GM18499 (cell line): Measurements from ENCODE around the gene SLC49A3.
"Not testable (repeated sequence)": the region's sequence is repeated elsewhere in the genome, so short reads cannot be mapped to it uniquely, and the experiment has no call there.

Experiments
- ATAC-seq: cut with Tn5 transposase; IDR thresholded peaks from one replicate; pipeline ENCODE4 v1.9.1; 2021; ENCODE audit warnings: moderate number of reproducible peaks; ENCODE audit not compliant: insufficient read depth, unreplicated experiment

The SLC49A3 gene

DNA sequence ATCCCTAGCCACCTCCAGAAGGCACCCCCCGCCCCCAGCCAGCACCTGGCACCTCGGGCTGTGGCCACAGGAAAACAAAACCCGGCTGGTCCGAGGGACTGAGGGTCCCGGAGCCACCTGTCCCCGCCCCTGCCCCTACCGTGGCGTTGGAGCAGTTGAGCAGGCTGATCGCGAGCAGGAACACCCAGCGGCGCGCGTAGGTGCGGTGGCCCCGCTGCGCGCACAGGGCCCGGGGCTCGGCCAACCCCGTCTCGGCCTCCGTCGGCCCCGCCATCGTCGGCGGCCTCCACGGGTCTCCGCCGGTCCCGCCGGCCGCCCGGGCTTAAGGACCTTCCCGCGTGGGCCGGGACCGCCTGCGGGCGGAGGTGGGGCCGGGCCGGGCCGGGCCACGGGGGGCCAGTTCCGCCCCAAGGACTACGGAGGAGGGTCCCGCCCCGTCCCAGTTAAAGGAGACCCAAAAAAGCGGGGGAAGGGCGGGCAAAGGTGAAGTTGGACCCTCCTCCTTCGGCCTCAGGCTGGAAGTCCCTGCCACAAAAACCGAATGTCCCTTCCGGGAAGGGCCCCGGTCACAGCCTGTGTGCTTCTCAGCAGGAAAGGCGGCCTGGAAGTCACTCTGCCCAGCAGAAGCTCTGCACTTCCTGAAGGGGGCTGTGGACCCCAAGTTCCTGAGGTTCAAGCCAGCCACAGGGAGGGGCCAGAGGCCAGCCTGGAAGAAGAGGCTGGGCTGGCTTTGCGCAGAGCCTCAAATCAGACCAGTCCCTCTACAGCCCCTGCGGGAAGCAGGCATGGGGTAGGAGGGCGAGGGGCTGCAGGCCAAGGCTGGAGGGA is at the start of gene SLC49A3:
Gene SLC49A3 (minus strand): TSS at position 298 of the 828 bp plus-strand sequence. CDS start 24 bp downstream, at position 274.
- no peak for ATAC-seq

DNA sequence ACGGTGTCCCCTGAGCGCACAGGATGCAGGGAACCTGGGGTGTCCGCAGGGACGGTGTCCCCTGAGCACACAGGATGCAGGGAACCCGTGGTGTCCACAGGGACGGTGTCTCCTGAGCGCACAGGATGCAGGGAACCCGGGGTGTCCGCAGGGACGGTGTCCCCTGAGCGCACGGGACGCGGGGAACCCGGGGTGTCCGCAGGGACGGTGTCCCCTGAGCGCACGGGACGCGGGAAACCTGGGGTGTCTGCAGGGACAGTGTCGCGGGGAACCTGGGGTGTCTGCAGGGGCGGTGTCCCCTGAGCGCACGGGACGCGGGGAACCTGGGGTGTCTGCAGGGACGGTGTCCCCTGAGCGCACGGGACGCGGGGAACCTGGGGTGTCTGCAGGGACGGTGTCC is 47.6 kb upstream of the SLC49A3 start:
- not testable (repeated sequence) for ATAC-seq

DNA sequence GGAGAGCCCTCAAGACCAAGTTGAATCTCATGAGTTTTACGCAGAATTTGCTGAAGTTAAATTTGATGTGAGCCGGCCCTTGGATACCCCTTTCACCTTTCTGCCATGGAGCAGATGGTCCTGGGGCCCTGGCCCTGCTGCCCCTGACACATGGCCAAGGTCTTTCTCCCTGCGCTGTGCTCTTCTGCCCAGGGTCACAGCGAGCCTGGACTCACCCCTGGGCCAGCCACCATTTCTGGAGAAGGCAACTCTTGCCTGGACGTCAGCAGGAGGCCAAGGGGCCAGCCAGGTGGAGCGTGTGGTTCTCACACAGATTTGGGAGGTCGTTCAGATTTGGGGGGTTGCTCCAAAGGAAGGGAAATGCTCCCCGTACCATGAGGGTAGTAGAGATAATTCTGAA is 46.6 kb upstream of the SLC49A3 start:
- no peak for ATAC-seq

DNA sequence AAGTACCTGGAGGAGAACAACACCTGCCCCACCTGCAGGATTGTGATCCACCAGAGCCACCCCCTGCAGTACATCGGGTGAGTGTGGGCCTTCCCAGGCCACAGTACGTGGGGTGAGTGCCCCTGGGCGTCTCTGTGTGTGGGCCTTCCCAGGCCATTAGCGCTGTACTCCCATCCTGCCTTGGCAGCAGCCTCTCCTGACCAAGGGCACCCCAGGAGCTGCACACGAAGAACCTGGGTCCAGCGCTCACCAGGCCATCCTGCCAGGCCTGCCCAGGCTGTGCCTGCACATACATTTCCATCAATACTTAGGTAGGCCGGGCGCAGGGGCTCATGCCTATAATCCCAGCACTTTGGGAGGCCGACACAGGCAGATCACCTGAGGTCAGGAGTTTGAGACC is 46.0 kb upstream of the SLC49A3 start:
- ATAC-seq = no peak

DNA sequence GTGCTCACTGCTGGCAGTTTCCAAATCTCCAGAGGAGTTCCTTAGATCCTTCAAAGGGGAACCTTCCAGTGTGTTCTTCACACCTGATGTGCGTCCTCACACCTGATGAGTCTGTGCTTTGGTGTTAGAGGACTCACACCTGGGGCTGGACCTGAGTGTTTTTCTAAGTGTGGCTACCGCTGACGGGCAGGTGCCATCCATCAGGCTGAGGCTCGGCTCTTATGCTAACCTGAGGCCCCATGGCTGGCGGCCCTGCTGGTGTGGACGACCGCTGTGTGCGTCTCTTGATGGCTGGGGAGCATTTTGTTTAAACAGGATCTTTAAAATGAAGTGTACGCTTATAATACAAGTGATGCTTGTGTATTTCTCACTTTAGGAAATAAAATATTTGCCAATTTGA is 45.1 kb upstream of the SLC49A3 start:
- no peak for ATAC-seq

DNA sequence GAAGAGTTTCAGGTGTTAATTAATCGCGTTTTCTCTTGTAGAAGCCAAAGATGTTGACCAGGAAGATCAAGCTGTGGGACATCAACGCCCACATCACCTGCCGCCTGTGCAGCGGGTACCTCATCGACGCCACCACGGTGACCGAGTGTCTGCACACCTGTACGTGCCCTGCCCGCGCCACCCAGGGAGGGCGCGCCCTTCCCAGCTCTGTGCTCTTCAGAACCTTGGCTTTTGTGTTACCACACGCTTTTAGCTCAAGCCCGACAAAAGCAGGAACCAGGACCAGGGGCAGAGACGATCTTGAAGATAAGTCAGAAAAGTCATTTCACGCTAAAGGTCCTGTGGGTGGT is 44.7 kb upstream of the SLC49A3 start:
- ATAC-seq = no peak

DNA sequence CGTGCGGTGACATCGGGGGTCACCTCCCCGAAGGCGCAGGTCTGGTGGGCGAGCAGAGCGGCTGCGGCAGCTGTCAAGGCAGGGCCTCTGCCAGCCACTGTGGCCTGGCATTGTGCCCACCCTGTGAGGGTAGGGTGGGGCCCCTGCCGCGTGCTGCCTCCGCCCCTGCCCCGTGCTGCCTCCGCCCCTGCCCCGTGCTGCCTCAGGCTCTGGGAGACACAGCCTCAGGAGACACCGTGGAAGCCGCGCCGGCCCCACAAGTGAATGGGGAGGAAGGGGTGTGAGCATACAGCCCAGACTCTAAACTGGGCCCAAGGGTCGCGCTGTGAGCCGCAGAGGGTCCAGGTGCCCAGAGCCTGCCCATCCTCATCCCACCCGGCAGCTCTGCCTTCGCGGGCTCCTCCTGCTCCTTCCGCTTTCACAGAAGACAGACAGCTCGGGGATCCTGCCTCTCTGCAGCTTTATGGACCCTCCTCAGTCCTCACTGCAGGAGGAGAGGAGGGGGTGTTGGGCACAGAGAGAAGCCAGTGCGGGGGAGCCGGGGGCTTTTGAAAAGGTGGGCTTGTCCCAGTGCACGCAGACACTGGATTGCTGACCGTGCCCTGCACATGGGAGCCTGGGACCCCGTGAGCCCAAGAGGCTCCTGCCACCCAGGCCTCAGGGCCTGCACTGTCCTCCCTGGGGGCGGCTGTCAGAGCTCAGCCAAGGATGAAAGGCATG is 44.1 kb upstream of the SLC49A3 start:
- no peak for ATAC-seq

DNA sequence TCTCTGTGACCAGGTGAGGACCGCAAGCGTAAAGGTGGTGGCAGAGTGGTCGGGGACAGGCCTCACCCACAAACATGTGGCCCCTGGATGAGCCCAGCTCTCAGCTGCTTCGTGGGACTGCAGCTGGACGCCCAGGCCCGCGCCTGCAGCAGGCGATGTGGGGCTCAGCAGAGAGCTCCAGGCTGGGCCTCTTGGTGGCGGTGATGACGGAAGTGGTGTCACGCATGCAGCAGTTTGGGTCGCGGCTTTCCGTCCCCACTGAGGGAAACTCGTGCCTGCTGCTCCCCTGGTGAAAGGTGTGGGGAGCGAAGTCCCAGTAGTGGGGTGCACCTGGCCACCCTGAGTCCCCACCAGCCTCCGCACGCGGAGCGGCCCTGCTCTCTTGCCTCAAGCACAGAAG is 43.5 kb upstream of the SLC49A3 start:
- no peak for ATAC-seq

DNA sequence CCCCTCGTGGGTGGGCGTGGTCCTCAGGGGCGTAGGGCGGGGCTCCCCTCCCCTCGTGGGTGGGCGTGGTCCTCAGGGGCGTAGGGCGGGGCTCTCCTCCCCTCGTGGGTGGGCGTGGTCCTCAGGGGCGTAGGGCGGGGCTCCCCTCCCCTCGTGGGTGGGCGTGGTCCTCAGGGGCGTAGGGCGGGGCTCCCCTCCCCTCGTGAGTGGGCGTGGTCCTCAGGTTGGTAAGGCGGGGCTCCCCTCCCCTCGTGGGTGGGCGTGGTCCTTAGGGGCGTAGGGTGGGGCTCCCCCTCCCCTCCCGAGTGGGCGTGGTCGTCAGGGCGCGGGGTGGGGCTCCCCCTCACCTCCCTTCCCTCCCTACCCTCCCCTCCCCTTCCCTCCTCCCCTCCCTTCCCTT is 43.0 kb upstream of the SLC49A3 start:
- ATAC-seq = not testable (repeated sequence)

DNA sequence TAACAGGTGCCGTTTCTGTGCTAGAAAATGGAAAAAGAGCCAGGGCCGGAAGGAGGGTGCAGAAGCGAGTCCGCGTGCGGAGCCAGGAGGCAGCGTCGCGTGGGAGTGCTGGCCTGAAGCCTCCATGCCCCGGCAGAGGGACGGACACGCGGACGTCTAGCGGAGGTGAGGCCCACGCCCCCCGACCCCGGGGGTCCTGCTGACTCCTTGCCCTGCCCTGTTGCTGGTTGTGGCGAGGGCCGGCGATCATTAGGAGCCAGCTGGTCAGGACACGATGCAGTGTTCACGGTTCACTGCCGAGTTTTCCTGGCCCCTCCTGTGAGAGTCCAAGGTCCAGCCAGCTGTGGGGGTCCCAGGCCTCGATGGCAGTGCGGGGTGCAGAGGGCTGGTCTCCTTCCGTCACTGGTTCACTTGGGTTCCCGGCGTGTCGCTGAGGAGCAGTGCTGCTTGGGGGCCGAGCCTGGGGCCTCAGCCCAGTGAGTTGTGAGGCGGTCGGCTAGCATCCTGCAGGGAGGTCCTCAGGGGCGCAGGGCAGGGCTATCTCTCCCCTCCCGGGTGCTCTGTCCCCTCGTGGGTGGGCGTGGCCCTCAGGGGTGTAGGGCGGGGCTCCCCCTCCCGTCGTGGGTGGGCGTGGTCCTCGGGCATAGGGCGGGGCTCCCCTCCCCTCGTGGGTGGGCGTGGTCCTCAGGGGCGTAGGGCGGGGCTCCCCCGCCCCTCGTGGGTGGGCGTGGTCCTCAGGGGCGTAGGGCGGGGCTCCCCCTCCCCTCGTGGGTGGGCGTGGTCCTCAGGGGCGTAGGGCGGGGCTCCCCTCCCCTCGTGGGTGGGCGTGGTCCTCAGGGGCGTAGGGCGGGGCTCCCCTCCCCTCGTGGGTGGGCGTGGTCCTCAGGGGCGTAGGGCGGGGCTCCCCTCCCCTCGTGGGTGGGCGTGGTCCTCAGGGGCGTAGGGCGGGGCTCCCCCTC is 42.3 kb upstream of the SLC49A3 start:
- ATAC-seq = not testable (repeated sequence)

DNA sequence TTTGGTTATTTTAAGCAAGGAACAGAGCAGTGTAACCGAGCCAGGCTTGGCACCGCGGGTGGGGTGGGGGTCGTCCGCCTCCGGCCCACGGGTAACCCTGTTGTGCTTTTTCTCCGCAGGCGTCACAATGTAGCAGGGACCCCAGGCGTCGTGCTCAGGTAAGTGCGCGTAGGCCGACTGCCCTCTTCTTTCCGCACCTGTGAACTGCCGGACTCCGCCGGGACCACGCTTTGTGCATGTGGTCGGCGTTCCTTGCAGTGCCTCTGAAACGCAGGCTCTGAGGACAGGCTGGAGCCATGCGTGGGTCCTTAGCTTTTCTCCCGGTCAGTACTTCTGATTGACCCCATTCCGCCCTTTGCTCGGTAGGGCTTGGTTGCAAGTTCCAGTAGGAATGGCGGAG is 41.6 kb upstream of the SLC49A3 start:
- ATAC-seq = no peak

DNA sequence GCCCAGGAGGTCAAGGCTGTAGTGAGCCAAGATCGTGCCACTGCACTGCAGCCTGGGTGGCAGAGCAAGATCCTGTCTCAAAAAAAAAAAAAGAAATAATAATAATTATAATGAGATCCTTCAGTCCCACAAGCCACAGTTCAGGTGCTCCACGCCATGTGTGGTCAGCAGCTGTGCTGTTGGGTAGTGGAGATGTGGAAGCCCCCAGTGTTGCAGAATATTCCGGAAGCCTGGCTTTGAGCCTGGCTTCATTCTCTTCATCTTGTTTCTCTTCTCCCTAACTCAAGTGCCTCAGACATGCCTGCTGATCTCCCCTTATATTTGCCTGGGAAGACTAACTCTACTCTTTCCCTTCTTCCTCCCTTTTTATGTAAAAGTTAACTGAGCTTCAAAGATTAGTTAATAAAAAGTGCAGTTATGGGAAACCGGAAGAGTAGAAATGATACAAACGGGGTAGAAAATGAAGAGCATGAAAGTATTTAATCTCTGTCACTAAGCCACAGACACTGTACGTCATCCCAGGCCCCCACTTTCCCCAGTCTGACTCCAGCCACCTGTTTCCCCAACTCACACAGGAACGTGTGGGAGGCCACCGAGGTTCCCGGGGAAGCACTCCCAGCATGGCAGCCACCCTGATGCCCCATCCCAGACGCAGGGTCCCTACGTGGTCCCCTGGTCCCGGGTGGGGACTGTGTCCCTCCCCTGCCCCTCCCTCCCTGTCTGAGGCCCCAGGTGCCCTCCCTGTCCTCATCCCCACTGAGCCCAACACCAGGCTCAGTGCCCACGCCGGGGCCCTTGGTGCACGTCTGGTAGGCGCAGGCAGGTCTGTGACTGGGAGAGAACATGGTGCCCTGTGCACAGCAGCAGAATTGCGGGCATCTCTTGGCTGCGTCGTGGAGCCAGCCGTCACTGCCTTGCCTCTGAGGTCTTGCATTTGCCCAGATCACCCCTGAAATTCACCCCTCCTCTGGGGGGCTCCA is 40.7 kb upstream of the SLC49A3 start:
- ATAC-seq = no peak

DNA sequence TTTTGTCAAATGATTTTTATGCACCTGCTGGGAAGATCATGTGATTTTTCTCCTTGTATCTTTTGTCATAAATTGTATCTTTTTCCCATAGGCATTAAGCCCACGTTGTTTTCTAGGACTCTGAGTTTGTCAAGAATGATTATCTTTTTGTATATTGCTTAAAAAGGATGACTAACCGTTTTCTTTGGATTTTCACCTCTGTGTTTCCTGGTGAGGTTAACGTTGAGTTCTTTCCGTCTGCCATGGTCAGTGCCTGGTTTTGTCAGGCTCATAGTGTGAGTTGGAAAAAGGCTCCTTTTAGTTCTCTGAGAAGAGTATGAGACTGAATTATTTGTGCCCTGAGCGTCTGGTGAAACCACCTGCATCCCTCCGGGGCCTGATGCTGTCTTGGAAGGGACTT is 38.6 kb upstream of the SLC49A3 start:
- no peak for ATAC-seq

DNA sequence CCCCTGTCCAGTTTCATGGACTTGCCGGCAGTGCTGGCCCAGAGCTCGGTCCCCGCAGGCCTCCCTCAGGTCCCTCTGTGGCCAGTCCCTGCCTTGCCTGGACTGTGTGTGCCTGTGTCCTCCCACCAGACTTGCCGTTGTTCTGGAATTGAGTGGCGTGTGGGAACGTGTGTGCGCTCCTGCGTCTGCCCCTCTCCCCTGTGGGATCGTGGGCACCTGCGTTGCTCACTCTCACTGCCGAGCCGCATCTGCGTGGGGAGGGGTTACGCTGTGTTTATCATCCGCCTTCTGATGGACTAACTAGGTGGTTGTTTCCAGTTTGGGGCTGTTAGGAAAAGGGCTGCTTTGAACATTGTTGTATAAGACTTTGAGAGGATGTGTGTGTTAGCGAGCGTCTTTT is 37.9 kb upstream of the SLC49A3 start:
- ATAC-seq = no peak

DNA sequence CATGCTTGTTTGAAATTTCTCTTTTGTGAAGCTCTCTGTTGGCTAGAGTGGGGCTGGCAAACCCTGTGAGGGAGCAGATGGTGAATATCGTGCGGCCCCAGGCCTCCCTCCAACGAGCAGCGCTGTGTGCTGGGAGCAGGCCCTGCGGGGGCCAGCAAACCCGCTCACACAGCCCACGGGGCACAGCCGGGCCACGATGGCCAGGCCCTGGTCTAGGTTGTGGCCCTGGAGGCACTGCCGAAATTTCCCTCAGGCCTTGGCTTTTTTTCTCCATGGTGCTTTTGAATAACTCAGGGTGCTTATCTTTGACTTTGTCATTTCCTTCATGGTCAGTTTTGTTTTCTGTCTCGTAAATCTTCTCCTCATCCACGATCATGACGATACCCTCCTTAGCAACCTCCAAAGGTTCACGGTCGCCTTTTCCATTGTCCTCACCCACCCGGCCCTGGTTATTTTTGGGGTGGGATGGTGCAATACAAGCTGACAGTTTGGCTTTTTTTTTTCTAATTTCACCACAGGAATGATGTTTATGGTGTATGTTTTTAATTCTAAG is 37.4 kb upstream of the SLC49A3 start:
- ATAC-seq = no peak

DNA sequence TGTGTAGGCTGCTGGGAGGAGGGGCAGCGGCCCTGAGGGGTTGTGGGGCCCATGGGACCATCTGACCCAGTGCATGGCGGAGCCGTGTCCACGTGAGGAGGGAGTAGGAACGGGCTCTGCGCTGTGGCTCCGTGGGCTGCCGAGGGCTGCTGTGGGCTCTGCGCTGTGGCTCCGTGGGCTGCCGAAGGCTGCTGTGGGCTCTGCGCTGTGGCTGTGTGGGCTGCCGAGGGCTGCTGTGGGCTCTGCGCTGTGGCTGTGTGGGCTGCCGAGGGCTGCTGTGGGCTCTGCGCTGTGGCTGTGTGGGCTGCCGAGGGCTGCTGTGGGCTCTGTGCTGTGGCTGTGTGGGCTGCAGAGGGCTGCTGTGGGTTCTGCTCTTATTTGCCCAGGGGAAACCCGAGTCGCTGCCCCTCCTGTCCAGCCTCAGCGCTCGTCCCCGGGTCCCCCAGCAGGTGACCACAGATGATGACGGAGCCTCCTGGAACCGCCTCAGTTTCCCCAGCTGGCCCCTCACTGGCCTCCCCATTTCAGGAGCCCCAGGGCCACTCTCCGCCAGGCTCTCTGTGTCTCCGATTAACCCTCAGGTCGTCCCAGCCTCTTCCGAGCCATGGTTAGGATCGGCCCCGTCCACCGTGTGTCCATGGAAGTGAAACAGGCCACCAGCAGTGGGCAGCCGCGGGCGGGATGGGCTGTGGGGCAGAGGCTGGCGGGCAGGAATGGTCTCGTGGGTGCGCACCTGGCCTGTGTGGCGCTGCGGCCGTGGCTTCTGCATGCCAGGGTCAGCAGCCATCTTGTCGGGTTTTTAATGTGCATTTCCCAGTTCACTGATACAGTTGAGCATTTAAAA is 36.7 kb upstream of the SLC49A3 start:
- no peak for ATAC-seq

DNA sequence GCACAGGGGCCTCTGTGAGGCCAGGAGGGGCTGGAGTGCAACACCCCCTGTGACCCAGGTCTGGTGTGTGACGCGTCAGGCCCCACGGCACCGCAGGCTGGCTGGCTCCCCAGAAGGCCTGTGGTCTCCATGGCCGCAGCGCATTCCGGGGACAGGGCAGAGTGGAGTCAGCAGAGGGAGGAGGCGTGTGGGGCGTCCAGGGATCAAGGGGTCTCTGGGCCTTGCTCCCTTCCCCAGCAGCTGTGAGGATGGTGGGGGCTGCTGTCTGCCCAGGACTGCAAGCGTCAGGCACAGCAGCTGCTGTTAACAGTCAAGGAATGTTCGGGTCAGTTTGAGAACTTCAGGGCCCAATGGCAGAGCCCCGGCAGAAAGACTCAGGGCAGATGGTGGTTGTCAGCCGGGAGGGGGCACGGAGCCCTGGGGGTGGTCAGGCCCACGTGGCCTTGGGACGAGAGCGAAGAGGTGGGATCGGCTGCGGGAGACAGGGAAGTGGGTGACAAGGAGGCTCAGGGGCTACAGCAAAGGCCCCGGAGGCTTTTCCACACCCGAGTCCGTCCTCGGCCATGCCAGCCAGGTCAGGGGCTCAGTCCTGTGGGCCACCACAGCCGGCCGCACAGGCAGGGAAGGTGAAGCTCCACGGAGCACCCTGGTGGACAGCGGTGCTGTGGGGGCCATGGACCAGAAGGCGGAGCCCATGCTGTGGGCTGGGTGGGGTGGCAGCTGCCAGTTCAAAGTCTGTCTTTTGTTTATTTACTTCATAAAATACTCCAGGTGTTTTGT is 35.0 kb upstream of the SLC49A3 start:
- no peak for ATAC-seq
